GM13976 (cell line): Measurements from ENCODE around the gene GOLGA8J.
"Not testable (repeated sequence)": the region's sequence is repeated elsewhere in the genome, so short reads cannot be mapped to it uniquely, and the experiment has no call there.

Source experiments
- DNase-seq: peaks from one replicate; pipeline ENCODE4 v3.0.0; 2012; ENCODE audit warnings: low spot score
- in situ Hi-C: fragments of 300-500 bp; cut with MboI; formaldehyde crosslinking; loops from one replicate; pipeline ENCODE4 v1.12.0; 2022; ENCODE audit warnings: low sequenced_read_pairs, mixed read lengths, inconsistent platforms; ENCODE audit not compliant: unreplicated experiment
- TF ChIP-seq, protein P1 (sequence below): IDR thresholded peaks from 2 replicates; pipeline ENCODE4 v1.5.1; 2012; ENCODE audit warnings: borderline replicate concordance, mild to moderate bottlenecking; ENCODE audit not compliant: insufficient read depth; ENCODE audit errors: extremely low read depth, missing control alignments, control extremely low read depth

GOLGA8J gene

DNA sequence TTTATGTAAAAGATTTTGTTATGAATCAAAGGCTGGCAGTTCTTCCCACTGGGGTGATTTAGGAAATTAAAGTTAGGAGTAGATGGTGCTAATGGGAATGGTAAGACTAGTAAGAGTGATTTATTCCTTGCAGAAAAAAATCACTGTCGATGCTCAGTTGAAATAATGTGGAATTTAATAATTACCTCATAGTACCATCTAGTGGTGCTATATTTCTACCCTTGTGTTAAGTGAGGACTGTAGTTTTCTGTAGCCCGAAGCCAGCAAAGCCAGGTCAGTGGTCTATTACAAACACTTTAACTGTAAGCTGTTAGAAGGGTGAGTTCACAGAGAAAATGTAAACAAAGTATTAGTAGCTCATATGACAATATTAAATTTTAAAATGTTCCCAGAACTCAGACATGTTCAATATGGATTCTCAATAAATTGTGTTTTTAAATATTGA lies 39.5 kb upstream of the GOLGA8J start:
- DNase-seq: no peak
- in situ Hi-C loops: no loop called here
- TF ChIP-seq, protein P1, sequence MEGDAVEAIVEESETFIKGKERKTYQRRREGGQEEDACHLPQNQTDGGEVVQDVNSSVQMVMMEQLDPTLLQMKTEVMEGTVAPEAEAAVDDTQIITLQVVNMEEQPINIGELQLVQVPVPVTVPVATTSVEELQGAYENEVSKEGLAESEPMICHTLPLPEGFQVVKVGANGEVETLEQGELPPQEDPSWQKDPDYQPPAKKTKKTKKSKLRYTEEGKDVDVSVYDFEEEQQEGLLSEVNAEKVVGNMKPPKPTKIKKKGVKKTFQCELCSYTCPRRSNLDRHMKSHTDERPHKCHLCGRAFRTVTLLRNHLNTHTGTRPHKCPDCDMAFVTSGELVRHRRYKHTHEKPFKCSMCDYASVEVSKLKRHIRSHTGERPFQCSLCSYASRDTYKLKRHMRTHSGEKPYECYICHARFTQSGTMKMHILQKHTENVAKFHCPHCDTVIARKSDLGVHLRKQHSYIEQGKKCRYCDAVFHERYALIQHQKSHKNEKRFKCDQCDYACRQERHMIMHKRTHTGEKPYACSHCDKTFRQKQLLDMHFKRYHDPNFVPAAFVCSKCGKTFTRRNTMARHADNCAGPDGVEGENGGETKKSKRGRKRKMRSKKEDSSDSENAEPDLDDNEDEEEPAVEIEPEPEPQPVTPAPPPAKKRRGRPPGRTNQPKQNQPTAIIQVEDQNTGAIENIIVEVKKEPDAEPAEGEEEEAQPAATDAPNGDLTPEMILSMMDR: no peak

DNA sequence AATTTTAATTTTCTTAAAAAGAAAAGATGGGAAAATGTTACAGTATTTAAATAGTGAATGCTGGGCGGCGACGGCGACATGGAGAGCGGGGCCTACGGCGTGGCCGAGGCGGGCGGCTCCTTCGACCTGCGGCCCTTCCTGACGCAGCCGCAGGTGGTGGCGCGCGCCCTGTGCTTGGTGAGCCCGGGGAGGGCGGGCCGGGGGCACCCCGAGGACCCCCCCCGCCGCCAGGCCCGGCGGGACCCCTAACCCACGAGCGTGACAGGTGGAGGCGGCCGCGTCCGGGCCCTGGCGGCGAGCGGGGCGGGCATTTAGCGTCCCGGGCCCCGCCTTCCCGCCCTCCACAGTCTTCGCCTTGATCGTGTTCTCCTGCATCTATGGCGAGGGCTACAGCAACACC lies 38.4 kb upstream of the GOLGA8J start:
- in situ Hi-C loops: no loop called here
- TF ChIP-seq, protein P1: no peak
- DNase-seq: no peak

DNA sequence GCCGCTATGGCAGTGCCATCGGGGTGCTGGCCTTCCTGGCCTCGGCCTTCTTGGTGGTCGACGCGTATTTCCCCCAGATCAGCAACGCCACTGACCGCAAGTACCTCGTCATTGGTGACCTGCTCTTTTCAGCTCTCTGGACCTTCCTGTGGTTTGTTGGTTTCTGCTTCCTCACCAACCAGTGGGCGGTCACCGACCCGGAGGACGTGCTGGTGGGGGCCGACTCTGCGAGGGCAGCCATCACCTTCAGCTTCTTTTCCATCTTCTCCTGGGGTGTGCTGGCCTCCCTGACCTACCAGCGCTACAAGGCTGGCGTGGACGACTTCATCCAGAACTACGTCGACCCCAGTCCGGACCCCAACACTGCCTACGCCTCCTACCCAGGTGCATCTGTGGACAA lies 37.9 kb upstream of the GOLGA8J start:
- DNase-seq, in situ Hi-C loops: not testable (repeated sequence)

DNA sequence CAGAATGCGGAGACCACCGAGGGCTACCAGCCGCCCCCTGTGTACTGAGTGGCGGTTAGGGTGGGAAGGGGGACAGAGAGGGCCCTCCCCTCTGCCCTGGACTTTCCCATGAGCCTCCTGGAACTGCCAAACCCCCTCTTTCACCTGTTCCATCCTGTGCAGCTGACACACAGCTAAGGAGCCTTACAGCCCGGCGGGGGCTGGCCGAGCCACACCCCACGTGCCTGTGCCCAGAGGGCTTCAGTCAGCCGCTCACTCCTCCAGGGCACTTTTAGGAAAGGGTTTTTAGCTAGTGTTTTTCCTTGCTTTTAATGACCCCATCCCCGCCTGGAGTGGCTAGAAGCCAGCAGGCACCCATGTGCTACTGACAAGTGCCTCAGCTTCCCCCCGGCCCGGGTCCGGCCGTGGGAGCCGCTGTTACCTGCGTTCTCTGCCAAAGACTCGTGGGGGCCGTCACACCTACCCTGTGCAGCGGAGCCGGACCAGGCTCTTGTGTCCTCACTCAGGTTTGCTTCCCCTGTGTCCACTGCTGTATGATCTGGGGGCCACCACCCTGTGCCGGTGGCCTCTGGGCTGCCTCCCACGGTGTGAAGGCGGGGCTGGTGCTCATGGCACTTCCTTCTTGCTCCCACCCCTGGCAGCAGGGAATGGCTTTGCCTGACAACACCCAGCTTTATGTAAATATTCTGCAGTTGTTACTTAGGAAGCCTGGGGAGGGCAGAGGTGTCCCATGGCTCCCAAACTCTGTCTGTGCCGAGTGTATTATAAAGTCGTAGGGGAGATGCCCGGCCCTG lies 37.3 kb upstream of the GOLGA8J start:
- DNase-seq, in situ Hi-C loops: not testable (repeated sequence)

DNA sequence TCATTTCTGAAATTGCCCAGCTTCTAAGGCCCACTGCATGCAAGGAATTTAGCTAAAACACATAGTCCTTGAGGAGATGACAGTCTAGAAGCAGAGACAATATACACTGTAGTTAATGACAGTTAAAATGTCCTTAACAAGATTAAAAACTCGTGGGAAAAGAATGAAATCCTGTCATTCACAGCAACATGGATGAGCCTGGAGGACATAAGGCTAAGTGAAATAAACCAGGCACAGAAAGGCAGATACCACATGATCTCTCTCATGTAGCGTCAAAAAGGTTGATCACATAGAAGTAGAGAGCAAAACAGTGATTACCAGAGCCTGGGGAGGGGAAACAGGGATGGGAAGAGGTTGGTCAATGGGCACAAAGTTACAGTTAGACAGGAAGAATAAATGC lies 36.3 kb upstream of the GOLGA8J start:
- in situ Hi-C loops: no loop called here
- TF ChIP-seq, protein P1: no peak
- no peak for DNase-seq

DNA sequence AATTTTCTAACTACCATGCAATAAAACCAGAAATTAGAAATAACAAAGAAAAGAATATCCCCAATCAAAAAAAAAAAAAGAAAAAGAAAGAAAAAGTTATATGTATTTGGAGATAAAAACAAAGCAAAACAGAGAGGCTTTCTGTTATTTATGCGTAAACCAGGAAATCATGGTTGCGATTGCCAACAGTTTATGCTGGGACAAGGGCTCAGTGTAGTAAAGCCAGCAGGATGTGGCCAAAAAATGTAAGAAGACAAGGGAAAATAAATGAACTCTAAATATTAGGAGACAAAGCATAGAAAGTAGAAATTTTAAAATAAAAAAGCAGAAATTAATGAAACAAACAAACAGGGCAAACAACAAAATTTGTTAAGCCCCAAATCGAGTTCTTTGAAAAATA lies 27.2 kb upstream of the GOLGA8J start:
- no peak for DNase-seq
- TF ChIP-seq, protein P1: no peak
- in situ Hi-C loops: no loop called here

DNA sequence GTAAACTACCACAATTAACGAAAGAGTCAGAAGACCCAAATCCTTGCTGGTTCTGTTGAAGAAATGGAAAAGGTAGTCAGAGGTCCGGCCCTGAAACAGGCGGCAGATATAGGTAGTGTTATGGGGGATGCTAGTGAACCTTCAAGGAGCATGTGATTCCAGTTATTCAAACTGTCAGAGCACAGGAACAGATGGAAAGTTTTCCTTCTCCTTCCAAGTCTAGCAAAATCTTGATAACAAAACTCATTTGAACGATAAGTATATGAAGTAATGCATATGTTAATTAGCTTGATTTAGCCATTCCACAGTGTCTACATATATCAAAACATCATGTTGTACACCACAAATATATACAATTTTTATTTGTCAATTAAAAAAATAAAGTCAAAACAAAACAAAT lies 26.6 kb upstream of the GOLGA8J start:
- in situ Hi-C loops: no loop called here
- no peak for DNase-seq
- TF ChIP-seq, protein P1: no peak

DNA sequence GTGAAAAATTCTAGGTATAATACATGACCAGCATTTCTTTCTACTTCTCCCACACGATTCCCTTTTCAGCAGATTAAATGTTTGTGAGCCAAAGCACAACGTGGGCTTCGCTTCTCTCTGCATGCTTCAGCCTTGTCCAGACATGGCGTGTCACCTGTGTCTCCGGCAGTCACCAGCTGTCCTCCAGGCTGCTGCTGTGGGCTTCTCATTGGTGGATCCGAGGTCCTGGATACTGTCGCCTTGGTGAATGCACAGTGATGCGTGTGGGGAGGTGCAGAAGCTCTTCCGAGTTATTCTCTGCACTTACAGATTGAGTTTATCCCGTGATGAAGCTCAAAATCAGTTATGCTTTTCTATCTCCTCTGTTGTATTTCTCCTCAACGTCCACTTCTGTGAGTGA lies 23.0 kb upstream of the GOLGA8J start:
- TF ChIP-seq, protein P1: no peak

More for the DNA sequence above, 23.0 kb upstream of the GOLGA8J start:
- in situ Hi-C loops: no loop called here
- no peak for DNase-seq
